GM19239 (cell line): ENCODE results near the gene LETM1.

Source experiments
- DNase-seq: peaks from one replicate; pipeline ENCODE4 v3.0.0; 2011; ENCODE audit warnings: low spot score; ENCODE audit not compliant: insufficient read length
- FAIRE-seq: peaks from 2 replicates; lab custom pipeline; 2011; peaks lifted over from hg19 to GRCh38; lab: Jason Lieb, UNC

LETM1 gene

GRCh38 chr4:1856071-1856942, at the start of gene LETM1:
Gene LETM1, minus strand, starts transcription at chr4:1856156. Its CDS starts 206 bp downstream, at chr4:1855950.
- DNase-seq (peak; percentile 97), FAIRE-seq (peak; percentile 91)

- DNase-seq (no peak), FAIRE-seq (no peak)
Measured at GRCh38 chr4:1904042-1904441, 48.1 kb upstream of the LETM1 start.

- no peak for DNase-seq
- FAIRE-seq = no peak
Measured at GRCh38 chr4:1903035-1903434, 47.1 kb upstream of the LETM1 start.

- no peak for FAIRE-seq
- no peak for DNase-seq
Measured at GRCh38 chr4:1902243-1902642, 46.3 kb upstream of the LETM1 start.

GRCh38 chr4:1901127-1901526, 45.2 kb upstream of the LETM1 start:
- FAIRE-seq (no peak), DNase-seq (no peak)

- FAIRE-seq (no peak), DNase-seq (no peak)
Measured at GRCh38 chr4:1900624-1901023, 44.7 kb upstream of the LETM1 start.

GRCh38 chr4:1900087-1900433, 44.1 kb upstream of the LETM1 start:
- no peak for DNase-seq
- no peak for FAIRE-seq

GRCh38 chr4:1899149-1900086, 43.5 kb upstream of the LETM1 start:
- DNase-seq (peak; percentile 81), FAIRE-seq (peak; percentile 93)

- FAIRE-seq (peak; percentile 21), DNase-seq (no peak)
Measured at GRCh38 chr4:1898681-1899080, 42.7 kb upstream of the LETM1 start.

- no peak for DNase-seq
- no peak for FAIRE-seq
Measured at GRCh38 chr4:1898007-1898406, 42.1 kb upstream of the LETM1 start.

GRCh38 chr4:1896658-1896991, 40.7 kb upstream of the LETM1 start:
- no peak for DNase-seq

GRCh38 chr4:1895971-1896657, 40.2 kb upstream of the LETM1 start:
- no peak for FAIRE-seq
- DNase-seq = no peak

More at GRCh38 chr4:1896658-1896991, 40.7 kb upstream of the LETM1 start:
- no peak for FAIRE-seq

- DNase-seq = no peak
- no peak for FAIRE-seq
Measured at GRCh38 chr4:1890979-1891570, 35.1 kb upstream of the LETM1 start.

- FAIRE-seq (no peak), DNase-seq (no peak)
Measured at GRCh38 chr4:1887052-1887451, 31.1 kb upstream of the LETM1 start.

- FAIRE-seq (no peak), DNase-seq (no peak)
Measured at GRCh38 chr4:1885414-1885813, 29.5 kb upstream of the LETM1 start.

GRCh38 chr4:1883583-1883982, 27.6 kb upstream of the LETM1 start:
- DNase-seq (no peak), FAIRE-seq (no peak)

- DNase-seq = no peak
- FAIRE-seq = no peak
Measured at GRCh38 chr4:1882850-1883271, 26.9 kb upstream of the LETM1 start.

GRCh38 chr4:1880332-1880731, 24.4 kb upstream of the LETM1 start:
- DNase-seq = no peak

GRCh38 chr4:1879485-1879884, 23.5 kb upstream of the LETM1 start:
- FAIRE-seq (no peak), DNase-seq (no peak)

More at GRCh38 chr4:1880332-1880731, 24.4 kb upstream of the LETM1 start:
- no peak for FAIRE-seq

- DNase-seq = no peak
- peak; percentile 40 for FAIRE-seq
Measured at GRCh38 chr4:1874201-1874600, 18.2 kb upstream of the LETM1 start.
